Measurements from ENCODE around the gene HCN4.
"Not testable (repeated sequence)": the region's sequence is repeated elsewhere in the genome, so short reads cannot be mapped to it uniquely, and the experiment has no call there.

The HCN4 gene

GRCh38 chr15:73368301-73369136 is at the start of gene HCN4:
Gene HCN4 (minus strand): TSS chr15:73368958. CDS start chr15:73368270, 688 bp downstream.
- no peak for FAIRE-seq

GRCh38 chr15:73414876-73415275 is 46.1 kb upstream of the HCN4 start:
- no peak for FAIRE-seq

GRCh38 chr15:73403171-73403570 is 34.4 kb upstream of the HCN4 start:
- FAIRE-seq = no peak

GRCh38 chr15:73400222-73400621 is 31.5 kb upstream of the HCN4 start:
- not testable (repeated sequence) for FAIRE-seq

- no peak for FAIRE-seq
These were observed 30.1 kb upstream of the HCN4 start for GRCh38 chr15:73398861-73399260.

- no peak for FAIRE-seq
These were observed 28.7 kb upstream of the HCN4 start for GRCh38 chr15:73397461-73397860.

- FAIRE-seq = no peak
These were observed 26.9 kb upstream of the HCN4 start for GRCh38 chr15:73395671-73396070.

GRCh38 chr15:73394782-73395181 is 26.0 kb upstream of the HCN4 start:
- no peak for FAIRE-seq

- FAIRE-seq = no peak
These were observed 24.6 kb upstream of the HCN4 start for GRCh38 chr15:73393336-73393735.

GRCh38 chr15:73392025-73392424 is 23.3 kb upstream of the HCN4 start:
- no peak for FAIRE-seq

- FAIRE-seq = no peak
These were observed 22.5 kb upstream of the HCN4 start for GRCh38 chr15:73391128-73391872.

GRCh38 chr15:73389971-73390544 is 21.3 kb upstream of the HCN4 start:
- no peak for FAIRE-seq

GRCh38 chr15:73389539-73389938 is 20.8 kb upstream of the HCN4 start:
- FAIRE-seq = no peak

GRCh38 chr15:73388256-73388781 is 19.6 kb upstream of the HCN4 start:
- no peak for FAIRE-seq

- no peak for FAIRE-seq
These were observed 18.9 kb upstream of the HCN4 start for GRCh38 chr15:73387507-73388255.

GRCh38 chr15:73386886-73387506 is 18.2 kb upstream of the HCN4 start:
- FAIRE-seq = no peak

- no peak for FAIRE-seq
These were observed 17.5 kb upstream of the HCN4 start for GRCh38 chr15:73386238-73386637.

GRCh38 chr15:73385205-73385604 is 16.4 kb upstream of the HCN4 start:
- no peak for FAIRE-seq

- no peak for FAIRE-seq
These were observed 14.8 kb upstream of the HCN4 start for GRCh38 chr15:73383310-73384189.

GRCh38 chr15:73382115-73382514 is 13.4 kb upstream of the HCN4 start:
- no peak for FAIRE-seq

GRCh38 chr15:73380661-73381060 is 11.9 kb upstream of the HCN4 start:
- no peak for FAIRE-seq
